HG02678 (cell line): ENCODE measurements around the gene SAP30BP.

ENCODE experiments used
- ATAC-seq: cut with Tn5 transposase; IDR thresholded peaks from one replicate; pipeline ENCODE4 v1.9.1; 2021; ENCODE audit warnings: mild to moderate bottlenecking, moderate library complexity; ENCODE audit not compliant: unreplicated experiment

Gene SAP30BP

GRCh38 chr17:75706042-75706728 is 39.0 kb downstream of the SAP30BP start:
- ATAC-seq, result no peak

GRCh38 chr17:75707079-75707571 is 40.0 kb downstream of the SAP30BP start:
- ATAC-seq, result no peak

- no peak for ATAC-seq
Measured at GRCh38 chr17:75712446-75712845, 45.3 kb downstream of the SAP30BP start.

GRCh38 chr17:75719732-75720131 is 52.6 kb downstream of the SAP30BP start:
- no peak for ATAC-seq

- peak; percentile 45 for ATAC-seq
Measured at GRCh38 chr17:75720656-75721462, 53.7 kb downstream of the SAP30BP start, which contains the start of gene ITGB4. TSS of gene ITGB4 (plus strand) at chr17:75721459. CDS start at chr17:75724704, 3,245 bp downstream.

- ATAC-seq, result no peak
Measured at GRCh38 chr17:75721463-75722011, 54.4 kb downstream of the SAP30BP start.

GRCh38 chr17:75722076-75722475 is 54.9 kb downstream of the SAP30BP start:
- ATAC-seq, result no peak

GRCh38 chr17:75722542-75723095 is 55.5 kb downstream of the SAP30BP start:
- no peak for ATAC-seq

GRCh38 chr17:75723171-75723930 is 56.2 kb downstream of the SAP30BP start:
- ATAC-seq, result no peak

GRCh38 chr17:75724016-75725003 is 57.2 kb downstream of the SAP30BP start:
- no peak for ATAC-seq

GRCh38 chr17:75725504-75725903 is 58.4 kb downstream of the SAP30BP start:
- no peak for ATAC-seq

GRCh38 chr17:75727391-75727790 is 60.3 kb downstream of the SAP30BP start:
- no peak for ATAC-seq

GRCh38 chr17:75729351-75729750 is 62.2 kb downstream of the SAP30BP start:
- ATAC-seq, result no peak

GRCh38 chr17:75730065-75730464 is 62.9 kb downstream of the SAP30BP start:
- no peak for ATAC-seq

- ATAC-seq, result no peak
Measured at GRCh38 chr17:75731086-75731715, 64.1 kb downstream of the SAP30BP start.

- no peak for ATAC-seq
Measured at GRCh38 chr17:75731716-75732498, 64.8 kb downstream of the SAP30BP start.

- ATAC-seq, result no peak
Measured at GRCh38 chr17:75733471-75733870, 66.3 kb downstream of the SAP30BP start.

- no peak for ATAC-seq
Measured at GRCh38 chr17:75734674-75735294, 67.6 kb downstream of the SAP30BP start.
